HG02973 (cell line): ENCODE data around the gene CD1C.
"Not testable (repeated sequence)": the region's sequence is repeated elsewhere in the genome, so short reads cannot be mapped to it uniquely, and the experiment has no call there.

ENCODE experiments used
- ATAC-seq: cut with Tn5 transposase; IDR thresholded peaks from one replicate; pipeline ENCODE4 v1.9.1; 2021; ENCODE audit warnings: moderate library complexity; ENCODE audit not compliant: unreplicated experiment

Gene CD1C

DNA sequence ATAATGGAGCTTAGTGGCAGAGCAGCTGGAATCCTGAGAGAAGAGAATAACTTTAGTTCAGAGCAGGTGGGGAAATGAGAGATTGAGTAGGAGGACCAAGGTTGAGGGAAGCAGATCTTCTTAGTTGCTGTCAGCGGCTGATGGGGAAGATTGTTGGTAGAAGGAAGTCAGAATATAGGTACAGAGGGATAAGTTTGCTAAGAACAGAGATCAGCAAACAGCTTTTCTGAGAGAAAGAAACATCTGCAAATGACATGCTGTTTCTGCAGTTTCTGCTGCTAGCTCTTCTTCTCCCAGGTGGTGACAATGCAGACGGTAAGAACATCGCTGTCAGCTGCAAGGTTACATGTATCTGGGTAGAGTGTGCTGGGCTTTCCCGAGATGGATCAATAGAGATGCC, at the start of gene CD1C:
CD1C (plus strand) TSS at position 113 of the 400 bp plus-strand sequence; CDS start at position 255, 142 bp downstream.
- ATAC-seq, result no peak

DNA sequence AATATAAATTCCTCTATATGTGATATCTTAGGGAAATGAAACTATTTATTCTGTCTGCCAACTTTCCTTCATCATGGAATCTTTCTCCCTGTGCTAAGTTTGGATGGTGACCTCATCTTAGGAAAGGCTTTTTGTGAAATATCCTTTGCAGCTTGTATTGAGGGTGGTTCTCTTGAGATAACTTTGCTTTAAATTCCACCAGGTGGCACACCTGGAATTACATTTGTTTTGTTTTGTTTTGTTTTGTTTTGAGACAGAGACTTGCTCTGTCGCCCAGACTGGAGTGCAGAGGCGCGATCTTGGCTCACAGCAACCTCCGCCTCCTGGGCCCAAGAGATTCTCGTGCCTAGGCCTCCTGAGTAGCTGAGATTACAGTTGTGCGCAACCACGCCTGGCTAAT, 43.1 kb upstream of the CD1C start:
- no peak for ATAC-seq

DNA sequence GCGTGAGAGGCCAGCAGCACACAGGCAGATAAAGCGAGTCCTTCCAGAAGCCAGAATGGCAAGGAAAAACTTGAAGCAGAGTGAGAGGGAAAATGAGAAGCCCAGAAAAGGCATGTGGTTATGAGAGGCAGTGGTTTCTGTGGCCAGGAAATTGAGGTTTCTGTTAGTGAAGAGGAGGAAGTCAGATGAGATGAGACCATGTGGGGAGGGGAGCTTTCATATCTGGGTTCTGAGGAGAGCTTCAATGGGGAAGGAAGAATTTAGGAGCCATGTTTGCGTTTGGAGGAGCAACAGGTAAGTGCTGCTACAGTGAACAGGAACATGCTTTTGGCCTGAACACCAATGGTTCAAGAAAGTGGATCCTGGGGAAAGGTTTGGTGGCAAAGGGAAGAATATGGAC, 41.6 kb upstream of the CD1C start:
- peak; percentile 66 for ATAC-seq

DNA sequence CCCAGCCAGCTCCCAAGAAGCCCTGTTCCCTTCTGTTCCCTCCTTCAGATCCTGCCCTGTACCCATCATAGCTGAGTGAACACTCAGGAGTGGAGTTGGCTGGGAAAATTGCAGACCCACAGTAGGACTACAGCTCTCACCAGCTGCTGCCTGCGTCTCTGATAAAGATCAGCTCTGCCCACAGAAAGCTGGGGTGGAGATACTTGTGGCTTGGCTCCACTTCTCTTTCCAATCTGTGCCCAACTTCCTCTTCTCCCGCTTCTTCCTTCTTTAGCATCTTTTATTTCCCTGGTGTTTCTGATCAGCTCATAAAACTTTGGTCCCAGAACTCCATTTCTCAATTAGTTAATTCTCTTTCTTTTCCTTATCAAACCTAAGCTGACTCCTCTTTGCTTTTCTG, 41.0 kb upstream of the CD1C start:
- no peak for ATAC-seq

DNA sequence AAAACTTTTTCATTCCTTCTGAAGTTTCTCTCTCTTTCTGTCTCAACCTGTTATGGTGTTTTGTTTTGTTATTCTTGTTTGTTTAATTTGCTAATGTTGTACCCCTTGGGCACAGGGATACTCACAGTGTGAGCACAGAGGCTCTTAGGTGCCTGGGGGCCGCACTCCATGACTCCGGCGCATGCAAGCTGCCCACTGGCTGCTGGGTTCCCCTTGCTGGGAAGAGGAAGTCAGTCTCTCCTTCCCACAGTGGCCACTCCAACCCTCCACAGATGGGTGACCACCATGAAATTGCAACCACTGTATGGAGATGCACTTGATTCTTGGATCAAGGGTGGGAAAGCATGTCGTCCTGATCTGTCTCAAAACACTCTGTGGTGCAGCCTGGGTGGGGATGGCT, 40.1 kb upstream of the CD1C start:
- ATAC-seq, result no peak

DNA sequence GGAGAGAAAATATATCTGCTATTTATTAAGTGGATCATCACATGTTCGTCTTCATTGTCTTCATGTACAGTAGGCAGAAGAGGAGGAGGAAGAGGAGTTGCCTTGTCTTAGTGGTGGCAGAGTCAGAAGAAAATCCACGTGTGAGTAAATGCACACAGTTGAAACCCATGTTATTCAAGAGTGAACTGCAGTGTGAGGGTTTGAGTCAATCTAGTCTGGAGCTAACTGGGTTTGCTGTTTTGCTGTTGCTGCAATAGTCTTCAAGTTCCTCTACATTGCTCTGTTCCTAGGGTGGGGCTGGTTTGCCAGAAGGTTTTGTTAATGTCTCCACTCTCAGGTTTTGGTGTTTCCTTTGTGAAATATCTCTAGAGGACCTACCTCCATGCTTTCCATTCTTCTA, 38.6 kb upstream of the CD1C start:
- no peak for ATAC-seq

DNA sequence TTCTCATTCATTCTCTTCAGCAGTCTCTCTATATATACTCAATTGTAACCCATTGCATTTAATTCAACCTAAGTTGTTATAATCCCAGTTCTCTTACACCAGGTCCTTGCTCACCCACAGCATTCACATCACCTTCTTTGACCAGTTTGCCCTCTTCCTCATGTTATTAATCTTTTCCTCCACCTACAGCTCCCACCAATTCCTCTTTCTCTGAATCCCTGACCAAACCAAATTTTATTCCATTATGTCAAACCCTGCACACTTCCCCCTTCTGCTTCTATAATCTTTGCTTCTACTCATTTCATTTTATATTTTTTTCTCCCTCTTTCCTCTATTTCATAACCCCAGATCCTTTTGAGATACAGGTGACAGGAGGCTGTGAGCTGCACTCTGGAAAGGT, 34.1 kb upstream of the CD1C start:
- ATAC-seq, result no peak

DNA sequence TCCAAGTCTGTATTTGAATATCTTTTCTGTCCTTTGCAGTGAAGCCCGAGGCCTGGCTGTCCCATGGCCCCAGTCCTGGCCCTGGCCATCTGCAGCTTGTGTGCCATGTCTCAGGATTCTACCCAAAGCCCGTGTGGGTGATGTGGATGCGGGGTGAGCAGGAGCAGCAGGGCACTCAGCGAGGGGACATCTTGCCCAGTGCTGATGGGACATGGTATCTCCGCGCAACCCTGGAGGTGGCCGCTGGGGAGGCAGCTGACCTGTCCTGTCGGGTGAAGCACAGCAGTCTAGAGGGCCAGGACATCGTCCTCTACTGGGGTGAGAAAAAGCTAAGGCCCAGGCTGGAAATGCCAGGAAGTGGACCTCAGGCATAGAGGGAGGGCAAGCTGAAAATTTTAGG, 33.0 kb upstream of the CD1C start:
- not testable (repeated sequence) for ATAC-seq

DNA sequence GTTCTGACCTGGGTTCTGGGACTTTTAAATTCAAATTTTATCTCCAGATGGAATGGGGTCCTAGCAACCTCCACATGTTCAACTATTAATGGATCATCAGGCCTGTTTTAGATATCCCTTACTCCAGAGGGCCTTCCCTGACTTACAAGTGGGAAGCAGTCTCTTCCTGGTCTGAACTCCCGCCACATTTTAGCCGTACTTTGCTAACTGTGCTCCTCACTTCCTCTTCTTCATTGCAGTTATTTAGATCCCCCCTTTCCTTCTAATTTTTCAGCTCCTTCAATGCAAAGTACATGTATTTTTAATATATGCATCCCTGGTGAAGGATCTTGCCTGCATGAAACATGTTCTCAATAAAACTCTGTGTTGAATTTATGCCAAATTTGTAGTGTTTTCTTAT, 31.8 kb upstream of the CD1C start:
- ATAC-seq, result no peak

DNA sequence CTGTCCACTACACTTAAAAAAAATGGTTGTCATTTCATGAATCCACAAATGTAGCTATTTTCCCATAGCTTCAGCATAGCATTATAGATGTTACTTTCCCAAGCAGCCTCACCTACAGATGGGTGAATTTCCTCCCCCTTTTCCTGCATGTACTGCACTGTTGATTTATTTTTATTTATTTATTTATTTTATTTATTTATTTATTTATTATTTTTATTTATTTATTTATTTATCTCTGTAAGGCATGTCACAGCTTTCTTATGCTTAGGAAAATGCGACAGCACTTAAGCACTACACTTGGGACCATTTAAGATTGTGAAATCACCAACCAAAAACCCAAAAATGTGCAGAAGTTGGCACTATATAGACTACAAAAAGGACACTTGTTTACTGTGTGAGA, 30.6 kb upstream of the CD1C start:
- ATAC-seq, result no peak

DNA sequence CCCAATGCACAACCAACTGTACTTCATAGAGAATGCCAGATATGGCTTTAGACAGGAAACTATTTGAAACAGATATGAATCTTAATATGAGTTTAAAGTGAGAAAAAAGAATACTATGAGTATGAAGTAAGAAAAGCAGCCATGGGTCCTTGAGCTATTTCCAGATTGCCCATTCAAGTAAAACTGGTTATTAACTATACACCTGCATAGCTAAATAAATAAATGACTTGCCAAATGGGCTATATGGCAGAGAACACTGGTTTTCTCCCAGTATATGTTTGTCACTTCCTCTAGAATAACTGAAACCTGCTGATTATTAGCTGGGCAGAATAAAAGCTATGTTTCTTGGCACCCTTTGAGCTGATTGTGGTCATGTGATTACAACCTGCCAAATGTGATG, 17.0 kb upstream of the CD1C start:
- ATAC-seq, result no peak

DNA sequence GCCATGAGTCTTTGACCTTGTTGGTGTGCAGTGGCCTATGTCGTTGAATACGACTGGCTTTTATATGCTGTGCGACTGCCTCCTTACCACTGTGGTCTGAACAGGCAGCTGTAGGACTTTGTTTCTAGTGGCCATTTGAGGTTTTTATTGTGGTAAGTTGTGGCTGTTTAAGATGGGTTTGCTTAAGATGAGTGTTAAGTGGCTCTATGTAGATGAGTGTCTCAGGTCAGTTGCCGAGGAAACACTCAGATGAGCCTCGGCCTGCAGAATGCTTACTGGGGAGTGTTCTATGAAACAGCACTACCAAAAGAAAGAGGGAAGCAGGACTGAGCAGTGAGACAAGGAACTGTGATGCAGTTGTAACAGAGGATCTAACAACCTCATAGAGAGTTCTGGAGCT, 14.9 kb upstream of the CD1C start:
- no peak for ATAC-seq

DNA sequence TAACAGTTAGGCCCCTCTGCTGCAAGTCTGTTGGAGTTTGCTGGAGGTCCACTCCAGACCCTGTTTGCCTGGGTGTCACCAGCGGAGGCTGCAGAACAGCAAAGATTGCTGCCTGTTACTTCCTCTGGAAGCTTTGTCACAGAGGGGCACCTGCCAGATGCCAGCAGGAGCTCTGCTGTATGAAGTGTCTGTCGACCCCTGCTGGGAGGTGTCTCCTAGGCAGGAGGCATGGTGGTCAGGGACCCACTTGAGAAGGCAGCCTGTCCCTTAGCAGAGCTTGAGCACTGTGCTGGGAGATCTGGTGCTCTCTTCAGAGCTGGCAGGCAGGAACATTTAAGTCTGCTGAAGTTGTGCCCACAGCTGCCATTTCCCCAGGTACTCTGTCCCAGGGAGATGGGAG, 7.3 kb upstream of the CD1C start:
- ATAC-seq, result not testable (repeated sequence)

DNA sequence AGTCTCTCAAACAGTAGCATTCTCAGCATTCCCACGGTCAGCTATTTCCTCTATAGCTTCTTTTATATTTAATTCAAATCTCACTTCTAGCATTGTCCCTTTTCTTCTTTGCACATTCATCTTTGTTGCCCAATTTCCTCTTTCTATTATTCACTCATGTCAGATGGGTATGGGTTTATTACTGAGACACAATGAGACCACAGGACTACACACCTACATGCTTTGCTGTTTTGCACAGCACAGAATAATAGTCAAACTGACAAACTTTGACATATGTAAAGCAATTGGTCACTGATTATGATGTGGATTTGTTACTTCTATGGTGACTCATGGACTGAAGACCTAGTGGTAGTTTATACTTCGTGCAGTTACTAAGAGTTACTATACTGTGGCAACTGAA, 5.8 kb upstream of the CD1C start:
- peak; percentile 66 for ATAC-seq

DNA sequence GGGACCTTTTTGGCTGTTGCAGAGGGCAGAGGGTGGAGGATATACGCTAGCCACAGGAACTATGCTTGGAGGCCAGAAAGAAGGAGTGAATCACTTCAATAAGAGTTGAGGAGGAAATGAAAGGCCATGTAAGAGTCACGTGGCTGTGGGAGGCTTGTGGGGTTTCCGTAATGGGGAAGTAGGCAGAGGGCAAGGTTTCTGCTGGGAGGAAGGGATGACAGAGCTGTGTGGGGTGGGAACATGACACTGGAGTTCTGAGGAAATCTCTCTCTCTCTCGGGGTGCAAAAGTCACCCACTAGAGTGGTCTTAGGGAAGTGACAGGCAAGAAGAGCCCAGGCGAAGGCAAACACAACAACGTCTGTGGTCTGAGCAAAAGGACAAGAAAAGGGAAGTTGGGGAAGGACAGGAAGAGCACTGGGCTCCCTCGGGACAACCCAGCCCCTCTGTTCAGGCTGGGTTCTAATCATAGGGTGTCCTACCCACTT, 3.9 kb upstream of the CD1C start:
- peak; percentile 60 for ATAC-seq

DNA sequence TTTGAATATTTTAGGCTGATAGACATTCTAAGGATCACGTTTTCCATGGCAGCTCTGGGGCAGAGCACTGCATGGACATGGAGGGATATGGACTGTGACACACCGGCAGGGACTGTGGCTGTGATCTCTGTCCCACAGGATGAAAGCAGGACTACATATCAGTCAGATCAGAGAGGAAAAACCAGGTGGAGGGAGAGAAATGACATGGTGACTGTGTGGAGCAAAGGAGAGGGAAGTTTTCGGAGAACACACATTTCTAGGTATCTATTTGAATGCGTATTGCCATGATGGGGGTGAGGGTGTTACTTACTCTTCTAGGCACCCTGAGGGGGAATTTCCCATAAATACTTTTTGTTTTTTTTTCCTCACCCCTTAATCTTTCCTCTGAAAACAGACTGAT, 3.2 kb upstream of the CD1C start:
- ATAC-seq, result no peak

DNA sequence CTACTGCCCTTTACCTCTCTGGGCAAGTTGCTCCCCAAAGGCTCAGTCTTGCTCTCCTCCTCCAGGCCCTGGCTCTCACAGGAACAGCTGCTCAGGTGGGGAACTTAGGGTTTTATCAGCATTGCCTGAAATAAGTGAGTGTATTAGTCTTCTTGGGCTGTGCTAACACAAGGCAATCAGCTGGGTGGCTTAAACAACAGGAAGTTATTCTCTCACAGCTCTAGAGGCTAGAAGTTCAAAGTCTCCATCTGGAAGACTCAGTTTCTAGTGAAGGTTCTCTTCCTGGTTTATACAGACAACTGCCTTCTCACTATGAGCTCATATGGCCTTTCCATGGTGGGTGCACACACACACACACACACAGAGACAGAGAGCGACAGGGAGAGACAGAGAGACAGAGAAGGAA, 2.8 kb upstream of the CD1C start:
- ATAC-seq, result no peak

DNA sequence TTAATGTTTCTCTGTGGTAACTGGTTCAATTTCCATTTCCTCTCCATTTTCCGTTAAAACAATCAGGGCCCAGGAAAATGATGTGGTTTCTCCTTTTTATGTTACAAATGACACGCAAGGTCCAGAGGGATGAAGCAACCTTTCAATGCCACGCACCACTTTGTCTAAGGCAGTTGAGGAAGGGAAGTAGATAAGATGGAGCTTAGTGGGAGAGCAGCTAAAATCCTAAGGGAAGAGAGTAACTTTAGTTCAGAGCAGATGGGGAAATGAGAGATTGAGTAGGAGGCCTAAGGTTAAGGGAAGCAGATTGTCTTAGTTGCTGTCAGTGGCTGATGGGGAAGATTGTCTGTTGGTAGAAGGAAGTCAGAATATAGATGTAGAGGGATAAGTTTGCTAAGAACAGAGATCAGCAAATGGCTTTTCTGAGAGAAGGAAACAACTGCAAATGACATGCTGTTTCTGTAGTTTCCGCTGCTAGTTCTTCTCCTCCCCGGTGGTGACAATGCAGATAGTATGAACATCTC, 660 bp downstream of the CD1C start:
- no peak for ATAC-seq

DNA sequence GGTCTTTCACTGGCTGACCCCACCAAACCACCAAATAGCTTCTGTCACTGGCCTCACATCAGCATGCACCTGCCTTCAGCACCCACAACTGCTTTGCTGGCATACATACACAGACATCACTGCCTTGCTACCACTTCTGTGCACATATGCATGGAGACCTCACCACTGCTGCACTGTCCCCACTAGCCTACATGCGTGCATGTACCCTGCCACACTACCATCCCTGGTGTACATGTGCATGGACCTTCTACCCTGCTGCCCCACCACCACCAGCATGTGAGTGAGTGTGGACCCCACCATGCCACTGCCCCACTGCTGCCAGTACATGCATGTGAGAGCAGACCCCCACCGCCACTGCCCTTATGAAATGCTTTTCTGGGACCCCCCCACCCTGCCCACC, 6.1 kb downstream of the CD1C start:
- no peak for ATAC-seq

DNA sequence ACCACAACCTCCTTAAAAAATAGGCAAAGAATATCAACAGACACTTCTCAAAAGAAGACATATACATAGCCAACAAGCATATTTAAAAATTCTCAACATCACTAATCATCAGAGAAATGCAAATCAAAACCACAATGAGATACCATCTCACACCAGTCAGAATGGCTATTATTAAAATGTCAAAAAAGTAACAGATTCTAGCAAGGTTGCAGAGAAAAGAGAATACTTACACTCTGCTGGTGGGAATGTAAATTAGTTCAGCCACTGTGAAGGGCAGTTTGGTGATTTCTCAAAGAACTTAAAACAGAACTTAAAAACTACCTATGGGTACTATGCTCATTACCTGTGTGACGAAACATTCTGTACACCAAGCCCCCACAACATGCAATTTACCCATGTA, 20.9 kb downstream of the CD1C start:
- no peak for ATAC-seq

DNA sequence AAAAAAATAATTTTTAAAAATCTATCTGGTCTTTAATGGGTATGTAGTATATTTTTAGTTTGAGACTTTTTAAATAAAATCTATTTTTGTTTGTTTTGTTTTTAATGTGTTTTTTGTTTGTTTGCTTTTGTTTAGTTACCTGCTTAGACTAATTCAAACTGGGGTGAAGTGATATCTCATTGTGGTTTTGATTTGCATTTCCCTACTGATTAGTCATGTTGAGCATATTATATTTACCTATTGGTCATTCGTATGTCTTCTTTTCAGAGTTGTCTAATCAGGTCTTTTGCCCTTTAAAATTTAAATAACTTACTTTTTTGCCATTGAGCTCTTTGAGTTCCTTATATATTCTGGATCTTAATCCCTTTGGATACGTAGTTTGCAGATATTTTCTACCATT, 21.3 kb downstream of the CD1C start:
- no peak for ATAC-seq

DNA sequence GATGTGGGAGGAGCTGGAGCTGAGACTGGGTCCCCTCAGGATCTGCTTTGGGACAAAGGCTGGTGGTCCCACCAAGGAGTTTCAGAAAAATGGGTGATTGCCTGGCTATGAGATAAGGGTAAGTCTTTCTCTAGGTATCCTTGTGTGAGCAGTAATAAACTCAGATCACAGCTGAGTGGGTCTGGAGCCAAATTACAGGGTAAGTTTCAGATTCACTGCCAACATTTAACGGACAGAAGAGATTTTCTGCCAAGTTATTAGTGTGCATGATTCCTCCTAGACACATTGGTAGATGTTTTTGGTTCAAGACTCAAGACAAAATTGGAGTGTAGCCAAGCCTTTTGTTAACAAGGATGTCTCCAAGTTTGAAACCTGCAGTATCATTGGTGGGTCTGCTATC, 34.1 kb downstream of the CD1C start:
- no peak for ATAC-seq

DNA sequence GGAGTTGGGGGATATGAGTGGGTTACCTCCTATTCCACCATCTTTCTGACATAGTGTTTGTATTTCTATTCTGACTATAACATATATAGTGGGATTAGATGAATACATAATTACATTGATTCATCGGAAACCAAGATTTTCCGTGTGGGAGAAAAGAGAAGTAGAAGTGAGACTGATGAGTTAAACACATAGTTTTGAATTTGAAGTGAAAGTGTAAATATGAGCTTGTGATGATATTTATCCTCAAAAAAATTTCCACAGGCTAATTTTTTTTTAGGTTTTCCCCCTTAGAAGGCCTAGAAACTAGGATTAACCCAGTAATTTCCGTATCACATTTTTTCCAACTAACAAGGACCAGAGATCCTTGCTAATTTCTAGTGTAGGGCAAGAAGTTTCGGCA, 34.7 kb downstream of the CD1C start:
- ATAC-seq, result no peak

DNA sequence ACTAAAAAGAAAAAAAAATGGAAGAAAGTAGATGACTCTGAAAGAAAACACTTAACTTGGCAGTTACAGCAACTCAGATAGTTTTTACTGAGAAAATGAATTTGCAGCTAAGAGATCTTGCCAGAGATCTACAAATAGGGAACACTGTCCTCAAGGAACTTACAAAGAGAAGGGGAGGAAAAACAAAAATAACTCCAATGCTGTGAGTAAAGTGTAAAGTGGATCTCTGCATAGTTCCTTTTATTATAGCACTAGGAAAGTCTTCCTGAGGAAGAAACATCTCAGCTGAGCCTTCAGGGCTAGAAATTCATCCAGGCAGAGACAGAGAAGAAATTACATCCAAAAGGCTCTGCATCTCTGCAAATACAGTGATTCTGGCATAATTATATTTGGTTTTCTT, 37.8 kb downstream of the CD1C start:
- ATAC-seq, result no peak
